CD14-positive monocyte (primary cell): ENCODE results near the gene CFAP61. TPM values are rescaled to one million over a fixed set of nuclear protein-coding genes. Genes with fewer than 3 reads are reported as not detected.

Experiments
- DNase-seq, 3 donors: peaks; one replicate each; pipeline ENCODE4 v3.0.0-alpha.2; 2011 to 2022
- H2AFZ ChIP-seq: 2 replicates; pipeline ENCODE4 v1.6.0; 2012; ENCODE audit warnings: mild to moderate bottlenecking, low read depth, low read length, inconsistent platforms; ENCODE audit not compliant: insufficient read depth, poor library complexity, severe bottlenecking
- H3K27ac ChIP-seq, 2 donors: 1 replicate in 1 of 2; 2 replicates in 1 of 2; pipeline ENCODE4 v1.5.1; 2012 to 2013; ENCODE audit warnings: low read length in 2 of 2, control low read depth in 1 of 2, inconsistent platforms in 1 of 2, low read depth in 1 of 2, mild to moderate bottlenecking in 1 of 2
- H3K27me3 ChIP-seq, 2 donors: one replicate each; pipeline versions ENCODE4 v1.6.0 to v1.6.1; 2011 to 2013; ENCODE audit warnings: low read length in 2 of 2; ENCODE audit not compliant: control insufficient read depth in 2 of 2, insufficient read depth in 2 of 2
- H3K36me3 ChIP-seq, 2 donors: replicated peaks in 1 of 2; 1 replicate in 1 of 2; 2 replicates in 1 of 2; pipeline versions ENCODE4 v1.5.1 to v1.6.1; 2012 to 2013; ENCODE audit warnings: low read length in 2 of 2, control low read depth in 1 of 2, inconsistent platforms in 1 of 2, mild to moderate bottlenecking in 1 of 2; ENCODE audit not compliant: insufficient read depth in 2 of 2, control insufficient read depth in 1 of 2
- H3K4me1 ChIP-seq, 2 donors: 1 replicate in 1 of 2; 2 replicates in 1 of 2; pipeline versions ENCODE4 v1.5.1 to v1.6.1; 2012 to 2013; ENCODE audit warnings: low read length in 2 of 2, control low read depth in 1 of 2, inconsistent platforms in 1 of 2, mild to moderate bottlenecking in 1 of 2, moderate library complexity in 1 of 2; ENCODE audit not compliant: insufficient read depth in 2 of 2, control insufficient read depth in 1 of 2
- H3K4me2 ChIP-seq: replicated peaks from 2 replicates; pipeline ENCODE3; 2012; ENCODE audit warnings: low read length, moderate library complexity, mild to moderate bottlenecking; ENCODE audit not compliant: poor library complexity, severe bottlenecking; ENCODE audit errors: extremely low read depth
- H3K4me3 ChIP-seq, 3 experiments: fragments of 200-600 bp in 1 of 3; sonication (generic) in 1 of 3; replicated peaks in 1 of 3; 1 replicate in 2 of 3; 2 replicates in 1 of 3; pipeline ENCODE4 v1.5.1; 2011 to 2013; ENCODE audit warnings: low read length in 3 of 3, mild to moderate bottlenecking in 3 of 3, control low read depth in 2 of 3, low read depth in 2 of 3, inconsistent platforms in 1 of 3, moderate library complexity in 1 of 3
- H3K79me2 ChIP-seq: 2 replicates; pipeline ENCODE4 v1.6.0; 2012; ENCODE audit warnings: mild to moderate bottlenecking, control low read depth, inconsistent platforms, low read length, moderate library complexity; ENCODE audit not compliant: insufficient read depth
- H3K9ac ChIP-seq: 2 replicates; pipeline ENCODE4 v1.6.0; 2017; ENCODE audit warnings: low read length, mild to moderate bottlenecking; ENCODE audit not compliant: insufficient read depth, poor library complexity, severe bottlenecking
- H3K9me3 ChIP-seq, 2 donors: replicated peaks in 1 of 2; 1 replicate in 1 of 2; 2 replicates in 1 of 2; pipeline versions ENCODE4 v1.5.1 to v1.6.1; 2012 to 2013; ENCODE audit warnings: low read length in 2 of 2, control low read depth in 1 of 2; ENCODE audit not compliant: control insufficient read depth in 1 of 2, insufficient read depth in 1 of 2
- H4K20me1 ChIP-seq: 2 replicates; pipeline ENCODE4 v1.6.0; 2012; ENCODE audit warnings: mild to moderate bottlenecking, low read length, control low read depth, moderate library complexity; ENCODE audit not compliant: insufficient read depth
- H3K27ac Mint-ChIP-seq, 7 donors: one replicate each; pipeline ENCODE4 v1.8.0; 2020; ENCODE audit warnings: mild to moderate bottlenecking in 7 of 7, mixed read lengths in 7 of 7, moderate library complexity in 6 of 7, inconsistent platforms in 2 of 7
- H3K27me3 Mint-ChIP-seq, 3 donors: one replicate each; pipeline ENCODE4 v1.8.0; 2021 to 2022; ENCODE audit warnings: low read depth in 3 of 3, mild to moderate bottlenecking in 3 of 3, mixed read lengths in 3 of 3, moderate library complexity in 3 of 3, inconsistent platforms in 1 of 3
- H3K36me3 Mint-ChIP-seq, 2 donors: one replicate each; pipeline ENCODE4 v1.8.0; 2020; ENCODE audit warnings: mixed read lengths in 2 of 2, inconsistent platforms in 1 of 2, mild to moderate bottlenecking in 1 of 2
- H3K4me1 Mint-ChIP-seq: one replicate; pipeline ENCODE4 v1.8.0; 2020; ENCODE audit warnings: mild to moderate bottlenecking, mixed read lengths
- H3K4me3 Mint-ChIP-seq, 2 donors: one replicate each; pipeline ENCODE4 v1.8.0; 2020; ENCODE audit warnings: mild to moderate bottlenecking in 2 of 2, mixed read lengths in 2 of 2, moderate library complexity in 1 of 2
- H3K9me3 Mint-ChIP-seq, 7 donors: one replicate each; pipeline ENCODE4 v1.8.0; 2020 to 2022; ENCODE audit warnings: mixed read lengths in 7 of 7, mild to moderate bottlenecking in 6 of 7, moderate library complexity in 6 of 7, inconsistent platforms in 2 of 7
- CTCF ChIP-seq: fragments of 200-600 bp; IDR thresholded peaks from one replicate; pipeline ENCODE4 v1.8.0; 2022; ENCODE audit warnings: antibody characterized with exemption, mild to moderate bottlenecking
- WGBS: methylation state at CpG from one replicate; pipeline ENCODE4 v1.1.5; 2013; ENCODE audit warnings: missing lambda C conversion rate; ENCODE audit not compliant: insufficient coverage; 5-methylcytosine and 5-hydroxymethylcytosine counted together
- intact Hi-C, 2 donors: fragments of 100-400 bp; cut with micrococcal nuclease; formaldehyde crosslinking; loops; one replicate each; pipeline versions ENCODE4 v1.15.0 to v1.15.1; 2023
- polyA plus RNA-seq, 3 donors: library from polyadenylated mRNA; depleted of rRNA in 1 of 3; unstranded in 2 of 3; stranded (reverse) in 1 of 3; fragments of 300-500 nt in 2 of 3; fragments of >200 nt in 1 of 3; fragmentation: Illumina TruSeq in 2 of 3; gene quantifications; 1 replicate in 2 of 3; 2 replicates in 1 of 3; pipeline ENCODE4 v1.2.3, GENCODE V29; 2012 to 2021

CFAP61 gene
- polyA plus RNA-seq, 3 donors: not detected

- H3K4me3 Mint-ChIP-seq: no peak overlapping the region
Observed at GRCh38 chr20:20401991-20402390, 349.7 kb downstream of the CFAP61 start.

GRCh38 chr20:20404633-20405032, 352.3 kb downstream of the CFAP61 start:
- Mint-ChIP-seq H3K4me1 (peaks cover 11% of the 10 kb centered on the region), H3K27ac (no peak overlapping the region), H3K9me3 (no peaks in the 10 kb centered on the region), H3K36me3 (peaks cover 68 to 78% of the 10 kb centered on the region in 2 donors), H3K4me3 (no peak overlapping the region), H3K27me3 (no peaks in the 10 kb centered on the region)
- intact Hi-C loops: loop anchor here in 1 of 2 donors (10.0 kb wide), 1 partner anchor 320 kb away; no protein-coding TSS in a partner anchor
- H3K4me2 ChIP-seq: no peak overlapping the region
- DNase-seq: no peak
- no peak for TF ChIP-seq CTCF
- no peaks in the 10 kb centered on the region for H3K79me2 ChIP-seq
- no peak overlapping the region for H2AFZ ChIP-seq
- 90% methylated on average over 5 of the region's 5 CpGs for WGBS
- H3K27ac ChIP-seq: no peak overlapping the region
- H3K4me1 ChIP-seq: peaks cover 0 to 5% of the 10 kb centered on the region in 2 donors
- no peak overlapping the region for H3K4me3 ChIP-seq
- H4K20me1 ChIP-seq: no peaks in the 10 kb centered on the region
- no peaks in the 10 kb centered on the region for H3K27me3 ChIP-seq
- H3K9me3 ChIP-seq: no peaks in the 10 kb centered on the region
- no peak overlapping the region for H3K9ac ChIP-seq
- peaks cover 21 to 81% of the 10 kb centered on the region in 2 donors for H3K36me3 ChIP-seq

More at GRCh38 chr20:20401991-20402390, 349.7 kb downstream of the CFAP61 start:
- peak overlapping the region in 2 of 7 donors; percentile 10 to 20 for H3K27ac Mint-ChIP-seq
- DNase-seq: no peak
- intact Hi-C loops: loop anchor here in 1 of 2 donors (10.0 kb wide), 1 partner anchor 317 kb away; no protein-coding TSS in a partner anchor
- no peaks in the 10 kb centered on the region for H4K20me1 ChIP-seq
- no peak overlapping the region for H3K27ac ChIP-seq
- H2AFZ ChIP-seq: no peak overlapping the region
- no peak for TF ChIP-seq CTCF
- H3K9me3 Mint-ChIP-seq: no peaks in the 10 kb centered on the region
- WGBS: no CpG with 5 or more reads among the region's 3 CpGs
- no peak overlapping the region for H3K4me2 ChIP-seq
- H3K36me3 ChIP-seq: peaks cover 19 to 85% of the 10 kb centered on the region in 2 donors
- H3K9ac ChIP-seq: no peak overlapping the region
- peaks cover 11% of the 10 kb centered on the region for H3K4me1 Mint-ChIP-seq
- H3K36me3 Mint-ChIP-seq: peaks cover 71 to 83% of the 10 kb centered on the region in 2 donors
- H3K27me3 Mint-ChIP-seq: no peaks in the 10 kb centered on the region
- no peaks in the 10 kb centered on the region for H3K27me3 ChIP-seq
- H3K79me2 ChIP-seq: no peaks in the 10 kb centered on the region
- H3K4me1 ChIP-seq: peaks cover 0 to 5% of the 10 kb centered on the region in 2 donors
- no peak overlapping the region for H3K4me3 ChIP-seq
- no peaks in the 10 kb centered on the region for H3K9me3 ChIP-seq
